GM23338 (cell line): ENCODE results near the gene INTS6. TPM values are rescaled to one million over a fixed set of nuclear protein-coding genes. Genes with fewer than 3 reads are reported as not detected.

Source experiments
- ATAC-seq: fragments of 200-7000 bp; cut with Tn5 transposase; 3 replicates; pipeline ENCODE4 v1.9.1; 2020
- DNase-seq: peaks from one replicate; pipeline ENCODE4 v3.0.0-alpha.2; 2015; ENCODE audit warnings: low spot score
- H2AFZ ChIP-seq: fragments of 200-600 bp; sonication (generic); 2 replicates; pipeline ENCODE4 v1.8.0; 2016; ENCODE audit warnings: antibody characterized with exemption, mild to moderate bottlenecking, moderate library complexity
- H3F3A ChIP-seq: fragments of 200-600 bp; sonication (generic); replicated peaks from 2 replicates; pipeline ENCODE4 v1.8.0; 2017; ENCODE audit warnings: antibody characterized with exemption, mixed run types, low read depth
- H3K27ac ChIP-seq: fragments of 200-600 bp; sonication (generic); 2 replicates; pipeline ENCODE4 v1.6.1; 2016; ENCODE audit warnings: low read depth
- H3K27me3 ChIP-seq: fragments of 200-600 bp; sonication (generic); 2 replicates; pipeline ENCODE4 v1.8.0; 2016; ENCODE audit warnings: mild to moderate bottlenecking, mixed run types, moderate library complexity; ENCODE audit not compliant: insufficient read depth
- H3K36me3 ChIP-seq: fragments of 200-600 bp; sonication (generic); 2 replicates; pipeline ENCODE4 v1.8.0; 2016; ENCODE audit warnings: mild to moderate bottlenecking; ENCODE audit not compliant: insufficient read depth
- H3K4me1 ChIP-seq: fragments of 200-600 bp; sonication (generic); 2 replicates; pipeline ENCODE4 v1.8.0; 2016; ENCODE audit warnings: mild to moderate bottlenecking, moderate library complexity; ENCODE audit not compliant: insufficient read depth
- H3K4me2 ChIP-seq: fragments of 200-600 bp; sonication (generic); 2 replicates; pipeline ENCODE4 v1.7.1; 2017; ENCODE audit warnings: mixed run types
- H3K4me3 ChIP-seq: fragments of 200-600 bp; sonication (generic); 2 replicates; pipeline ENCODE4 v1.6.1; 2016; ENCODE audit warnings: mixed run types
- H3K79me2 ChIP-seq: fragments of 200-600 bp; sonication (generic); replicated peaks from 2 replicates; pipeline ENCODE4 v1.8.0; 2017; ENCODE audit warnings: mild to moderate bottlenecking; ENCODE audit not compliant: insufficient read depth
- H3K9me2 ChIP-seq: fragments of 200-600 bp; sonication (generic); 2 replicates; pipeline ENCODE4 v1.8.0; 2017; ENCODE audit not compliant: insufficient read depth
- H4K20me1 ChIP-seq: fragments of 200-600 bp; sonication (generic); replicated peaks from 2 replicates; pipeline ENCODE4 v1.8.0; 2017; ENCODE audit warnings: mild to moderate bottlenecking; ENCODE audit not compliant: insufficient read depth
- H3K27ac Mint-ChIP-seq: 2 replicates; pipeline ENCODE4 v1.8.0; 2020; ENCODE audit warnings: inconsistent platforms, mild to moderate bottlenecking, moderate library complexity, mixed read lengths
- H3K27me3 Mint-ChIP-seq: 3 replicates; pipeline ENCODE4 v1.8.0; 2022; ENCODE audit warnings: low read depth, mild to moderate bottlenecking, moderate library complexity, mixed read lengths, inconsistent platforms; ENCODE audit not compliant: insufficient read depth, poor library complexity
- H3K36me3 Mint-ChIP-seq: 3 replicates; pipeline ENCODE4 v1.8.0; 2021; ENCODE audit warnings: low read depth, mild to moderate bottlenecking, inconsistent platforms, moderate library complexity, mixed read lengths
- H3K4me1 Mint-ChIP-seq: 3 replicates; pipeline ENCODE4 v1.8.0; 2020; ENCODE audit warnings: mild to moderate bottlenecking, inconsistent platforms, mixed read lengths
- H3K4me3 Mint-ChIP-seq: 3 replicates; pipeline ENCODE4 v1.8.0; 2021; ENCODE audit warnings: moderate library complexity, mild to moderate bottlenecking, inconsistent platforms, mixed read lengths
- H3K9me3 Mint-ChIP-seq: 3 replicates; pipeline ENCODE4 v1.8.0; 2020; ENCODE audit warnings: moderate library complexity, mild to moderate bottlenecking, inconsistent platforms, mixed read lengths
- CREB1 ChIP-seq: fragments of 250-450 bp; sonication (Bioruptor Pico); IDR thresholded peaks from 2 replicates; pipeline ENCODE4 v1.5.0; 2020; ENCODE audit warnings: low read depth, mild to moderate bottlenecking, moderate library complexity
- EZH2 ChIP-seq: fragments of 200-600 bp; sonication (generic); IDR thresholded peaks from one replicate; pipeline ENCODE4 v1.8.0; 2017; ENCODE audit warnings: antibody characterized with exemption, mild to moderate bottlenecking, low read depth; ENCODE audit not compliant: unreplicated experiment
- EZH2phosphoT487 ChIP-seq: fragments of 200-600 bp; sonication (generic); IDR thresholded peaks from one replicate; pipeline ENCODE4 v1.8.1; 2018; ENCODE audit warnings: antibody characterized with exemption; ENCODE audit not compliant: unreplicated experiment
- NANOG ChIP-seq: IDR thresholded peaks from 2 replicates; pipeline ENCODE4 v1.6.1; 2016; ENCODE audit warnings: antibody characterized with exemption, borderline replicate concordance
- POLR2AphosphoS5 ChIP-seq: IDR thresholded peaks from 2 replicates; pipeline ENCODE4 v1.6.1; 2016; ENCODE audit warnings: antibody characterized with exemption, low read depth
- STAT1 ChIP-seq: IDR thresholded peaks from one replicate; pipeline ENCODE4 v1.6.1; 2016; ENCODE audit warnings: antibody characterized with exemption; ENCODE audit not compliant: unreplicated experiment
- ZNF114 ChIP-seq: fragments of 250-450 bp; sonication (Bioruptor Pico); IDR thresholded peaks from 2 replicates; pipeline ENCODE4 v1.5.0; 2020; ENCODE audit warnings: mild to moderate bottlenecking, moderate library complexity
- ZNF331 ChIP-seq: fragments of 250-450 bp; sonication (Bioruptor Pico); IDR thresholded peaks from 2 replicates; pipeline ENCODE4 v1.5.0; 2020; ENCODE audit warnings: low read depth, mild to moderate bottlenecking, moderate library complexity
- polyA plus RNA-seq: library from polyadenylated mRNA; unstranded; fragments of >200 nt; fragmentation: Nextera tagmentation; extraction: Ambion mirVana; gene quantifications from 2 replicates; pipeline ENCODE4 v1.2.1, GENCODE V29; 2016
- total RNA-seq: library from RNA; depleted of rRNA; stranded (reverse); fragments of >200 nt; shearing (Covaris generic); gene quantifications from 2 replicates; pipeline ENCODE4 v1.2.3, GENCODE V29; 2014
- TF ChIP-seq, protein P1 (sequence below): fragments of 250-450 bp; sonication (Bioruptor Pico); IDR thresholded peaks from 2 replicates; pipeline ENCODE4 v1.5.0; 2020; ENCODE audit warnings: mild to moderate bottlenecking, moderate library complexity
- TF ChIP-seq, protein P2 (sequence below), 2 experiments: fragments of 200-600 bp in 1 of 2; sonication (generic) in 1 of 2; conservative IDR thresholded peaks; 2 replicates each; pipeline versions ENCODE4 v1.5.1 to v1.6.1; 2016 to 2017; ENCODE audit warnings: antibody characterized with exemption in 2 of 2, low read depth in 2 of 2, mild to moderate bottlenecking in 2 of 2, moderate library complexity in 1 of 2
- TF ChIP-seq, protein P3 (sequence below): IDR thresholded peaks from 2 replicates; pipeline ENCODE4 v1.6.1; 2016; ENCODE audit warnings: antibody characterized with exemption

Gene INTS6
- total and polyA plus RNA-seq, 2 experiments from 2014 or later = 24.8 to 38.6 TPM

- TF ChIP-seq, protein P1, sequence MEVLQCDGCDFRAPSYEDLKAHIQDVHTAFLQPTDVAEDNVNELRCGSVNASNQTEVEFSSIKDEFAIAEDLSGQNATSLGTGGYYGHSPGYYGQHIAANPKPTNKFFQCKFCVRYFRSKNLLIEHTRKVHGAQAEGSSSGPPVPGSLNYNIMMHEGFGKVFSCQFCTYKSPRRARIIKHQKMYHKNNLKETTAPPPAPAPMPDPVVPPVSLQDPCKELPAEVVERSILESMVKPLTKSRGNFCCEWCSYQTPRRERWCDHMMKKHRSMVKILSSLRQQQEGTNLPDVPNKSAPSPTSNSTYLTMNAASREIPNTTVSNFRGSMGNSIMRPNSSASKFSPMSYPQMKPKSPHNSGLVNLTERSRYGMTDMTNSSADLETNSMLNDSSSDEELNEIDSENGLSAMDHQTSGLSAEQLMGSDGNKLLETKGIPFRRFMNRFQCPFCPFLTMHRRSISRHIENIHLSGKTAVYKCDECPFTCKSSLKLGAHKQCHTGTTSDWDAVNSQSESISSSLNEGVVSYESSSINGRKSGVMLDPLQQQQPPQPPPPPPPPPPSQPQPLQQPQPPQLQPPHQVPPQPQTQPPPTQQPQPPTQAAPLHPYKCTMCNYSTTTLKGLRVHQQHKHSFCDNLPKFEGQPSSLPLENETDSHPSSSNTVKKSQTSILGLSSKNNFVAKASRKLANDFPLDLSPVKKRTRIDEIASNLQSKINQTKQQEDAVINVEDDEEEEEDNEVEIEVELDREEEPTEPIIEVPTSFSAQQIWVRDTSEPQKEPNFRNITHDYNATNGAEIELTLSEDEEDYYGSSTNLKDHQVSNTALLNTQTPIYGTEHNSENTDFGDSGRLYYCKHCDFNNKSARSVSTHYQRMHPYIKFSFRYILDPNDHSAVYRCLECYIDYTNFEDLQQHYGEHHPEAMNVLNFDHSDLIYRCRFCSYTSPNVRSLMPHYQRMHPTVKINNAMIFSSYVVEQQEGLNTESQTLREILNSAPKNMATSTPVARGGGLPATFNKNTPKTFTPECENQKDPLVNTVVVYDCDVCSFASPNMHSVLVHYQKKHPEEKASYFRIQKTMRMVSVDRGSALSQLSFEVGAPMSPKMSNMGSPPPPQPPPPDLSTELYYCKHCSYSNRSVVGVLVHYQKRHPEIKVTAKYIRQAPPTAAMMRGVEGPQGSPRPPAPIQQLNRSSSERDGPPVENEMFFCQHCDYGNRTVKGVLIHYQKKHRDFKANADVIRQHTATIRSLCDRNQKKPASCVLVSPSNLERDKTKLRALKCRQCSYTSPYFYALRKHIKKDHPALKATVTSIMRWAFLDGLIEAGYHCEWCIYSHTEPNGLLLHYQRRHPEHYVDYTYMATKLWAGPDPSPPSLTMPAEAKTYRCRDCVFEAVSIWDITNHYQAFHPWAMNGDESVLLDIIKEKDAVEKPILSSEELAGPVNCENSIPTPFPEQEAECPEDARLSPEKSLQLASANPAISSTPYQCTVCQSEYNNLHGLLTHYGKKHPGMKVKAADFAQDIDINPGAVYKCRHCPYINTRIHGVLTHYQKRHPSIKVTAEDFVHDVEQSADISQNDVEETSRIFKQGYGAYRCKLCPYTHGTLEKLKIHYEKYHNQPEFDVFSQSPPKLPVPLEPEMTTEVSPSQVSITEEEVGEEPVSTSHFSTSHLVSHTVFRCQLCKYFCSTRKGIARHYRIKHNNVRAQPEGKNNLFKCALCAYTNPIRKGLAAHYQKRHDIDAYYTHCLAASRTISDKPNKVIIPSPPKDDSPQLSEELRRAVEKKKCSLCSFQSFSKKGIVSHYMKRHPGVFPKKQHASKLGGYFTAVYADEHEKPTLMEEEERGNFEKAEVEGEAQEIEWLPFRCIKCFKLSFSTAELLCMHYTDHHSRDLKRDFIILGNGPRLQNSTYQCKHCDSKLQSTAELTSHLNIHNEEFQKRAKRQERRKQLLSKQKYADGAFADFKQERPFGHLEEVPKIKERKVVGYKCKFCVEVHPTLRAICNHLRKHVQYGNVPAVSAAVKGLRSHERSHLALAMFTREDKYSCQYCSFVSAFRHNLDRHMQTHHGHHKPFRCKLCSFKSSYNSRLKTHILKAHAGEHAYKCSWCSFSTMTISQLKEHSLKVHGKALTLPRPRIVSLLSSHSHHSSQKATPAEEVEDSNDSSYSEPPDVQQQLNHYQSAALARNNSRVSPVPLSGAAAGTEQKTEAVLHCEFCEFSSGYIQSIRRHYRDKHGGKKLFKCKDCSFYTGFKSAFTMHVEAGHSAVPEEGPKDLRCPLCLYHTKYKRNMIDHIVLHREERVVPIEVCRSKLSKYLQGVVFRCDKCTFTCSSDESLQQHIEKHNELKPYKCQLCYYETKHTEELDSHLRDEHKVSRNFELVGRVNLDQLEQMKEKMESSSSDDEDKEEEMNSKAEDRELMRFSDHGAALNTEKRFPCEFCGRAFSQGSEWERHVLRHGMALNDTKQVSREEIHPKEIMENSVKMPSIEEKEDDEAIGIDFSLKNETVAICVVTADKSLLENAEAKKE (CRISPR knock-in tag) = no peak
- TF ChIP-seq NANOG = no peak
- TF ChIP-seq ZNF331 (CRISPR knock-in tag) = no peak
- TF ChIP-seq, protein P2, sequence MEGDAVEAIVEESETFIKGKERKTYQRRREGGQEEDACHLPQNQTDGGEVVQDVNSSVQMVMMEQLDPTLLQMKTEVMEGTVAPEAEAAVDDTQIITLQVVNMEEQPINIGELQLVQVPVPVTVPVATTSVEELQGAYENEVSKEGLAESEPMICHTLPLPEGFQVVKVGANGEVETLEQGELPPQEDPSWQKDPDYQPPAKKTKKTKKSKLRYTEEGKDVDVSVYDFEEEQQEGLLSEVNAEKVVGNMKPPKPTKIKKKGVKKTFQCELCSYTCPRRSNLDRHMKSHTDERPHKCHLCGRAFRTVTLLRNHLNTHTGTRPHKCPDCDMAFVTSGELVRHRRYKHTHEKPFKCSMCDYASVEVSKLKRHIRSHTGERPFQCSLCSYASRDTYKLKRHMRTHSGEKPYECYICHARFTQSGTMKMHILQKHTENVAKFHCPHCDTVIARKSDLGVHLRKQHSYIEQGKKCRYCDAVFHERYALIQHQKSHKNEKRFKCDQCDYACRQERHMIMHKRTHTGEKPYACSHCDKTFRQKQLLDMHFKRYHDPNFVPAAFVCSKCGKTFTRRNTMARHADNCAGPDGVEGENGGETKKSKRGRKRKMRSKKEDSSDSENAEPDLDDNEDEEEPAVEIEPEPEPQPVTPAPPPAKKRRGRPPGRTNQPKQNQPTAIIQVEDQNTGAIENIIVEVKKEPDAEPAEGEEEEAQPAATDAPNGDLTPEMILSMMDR (conservative IDR thresholded peaks at IDR 0.05; ENCODE audit: low read depth in 2 of 2) = no peak
- no peak for TF ChIP-seq CREB1 (CRISPR knock-in tag)
Measured at GRCh38 chr13:51341791-51342190, 111.0 kb downstream of the INTS6 start (continued).

GRCh38 chr13:51341232-51341631 is 111.6 kb downstream of the INTS6 start:
- H3K27ac Mint-ChIP-seq = no peak overlapping the region
- TF ChIP-seq, protein P2 (conservative IDR thresholded peaks at IDR 0.05; ENCODE audit: low read depth in 2 of 2) = no peak
- TF ChIP-seq ZNF114 (CRISPR knock-in tag) (no peak), EZH2phosphoT487 (no peak), POLR2AphosphoS5 (no peak), STAT1 (no peak), EZH2 (no peak), ZNF331 (CRISPR knock-in tag) (no peak)
- TF ChIP-seq, protein P3, sequence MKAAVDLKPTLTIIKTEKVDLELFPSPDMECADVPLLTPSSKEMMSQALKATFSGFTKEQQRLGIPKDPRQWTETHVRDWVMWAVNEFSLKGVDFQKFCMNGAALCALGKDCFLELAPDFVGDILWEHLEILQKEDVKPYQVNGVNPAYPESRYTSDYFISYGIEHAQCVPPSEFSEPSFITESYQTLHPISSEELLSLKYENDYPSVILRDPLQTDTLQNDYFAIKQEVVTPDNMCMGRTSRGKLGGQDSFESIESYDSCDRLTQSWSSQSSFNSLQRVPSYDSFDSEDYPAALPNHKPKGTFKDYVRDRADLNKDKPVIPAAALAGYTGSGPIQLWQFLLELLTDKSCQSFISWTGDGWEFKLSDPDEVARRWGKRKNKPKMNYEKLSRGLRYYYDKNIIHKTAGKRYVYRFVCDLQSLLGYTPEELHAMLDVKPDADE = no peak

More at GRCh38 chr13:51341232-51341631, 111.6 kb downstream of the INTS6 start:
- Histone ChIP-seq H3F3A (no peaks in the 10 kb centered on the region), H3K4me3 (no peak overlapping the region), H4K20me1 (no peaks in the 10 kb centered on the region), H3K4me1 (peaks cover 13% of the 10 kb centered on the region; the same call in 1 of the 2 replicates), H3K27me3 (no peaks in the 10 kb centered on the region), H3K9me2 (no peaks in the 10 kb centered on the region), H2AFZ (0 out of 2 replicates have a peak overlapping the region, but pooled peaks have one; percentile 59), H3K36me3 (no peaks in the 10 kb centered on the region), H3K27ac (no peak overlapping the region), H3K4me2 (no peak overlapping the region), H3K79me2 (no peaks in the 10 kb centered on the region)
- Mint-ChIP-seq H3K4me3 (no peak overlapping the region), H3K36me3 (no peaks in the 10 kb centered on the region), H3K27me3 (peaks cover 8% of the 10 kb centered on the region), H3K9me3 (no peaks in the 10 kb centered on the region), H3K4me1 (peaks cover 43% of the 10 kb centered on the region)
- ATAC-seq (no peak), DNase-seq (no peak)
